Urothelium cell line (cell line): ENCODE data around the gene GINS3.

Experiments
- DNase-seq: peaks from one replicate; pipeline ENCODE4 v3.0.0; 2011; ENCODE audit warnings: low spot score, mixed read lengths
- FAIRE-seq: peaks from 2 replicates; lab custom pipeline; 2011; peaks lifted over from hg19 to GRCh38; lab: Jason Lieb, UNC

The GINS3 gene

DNA sequence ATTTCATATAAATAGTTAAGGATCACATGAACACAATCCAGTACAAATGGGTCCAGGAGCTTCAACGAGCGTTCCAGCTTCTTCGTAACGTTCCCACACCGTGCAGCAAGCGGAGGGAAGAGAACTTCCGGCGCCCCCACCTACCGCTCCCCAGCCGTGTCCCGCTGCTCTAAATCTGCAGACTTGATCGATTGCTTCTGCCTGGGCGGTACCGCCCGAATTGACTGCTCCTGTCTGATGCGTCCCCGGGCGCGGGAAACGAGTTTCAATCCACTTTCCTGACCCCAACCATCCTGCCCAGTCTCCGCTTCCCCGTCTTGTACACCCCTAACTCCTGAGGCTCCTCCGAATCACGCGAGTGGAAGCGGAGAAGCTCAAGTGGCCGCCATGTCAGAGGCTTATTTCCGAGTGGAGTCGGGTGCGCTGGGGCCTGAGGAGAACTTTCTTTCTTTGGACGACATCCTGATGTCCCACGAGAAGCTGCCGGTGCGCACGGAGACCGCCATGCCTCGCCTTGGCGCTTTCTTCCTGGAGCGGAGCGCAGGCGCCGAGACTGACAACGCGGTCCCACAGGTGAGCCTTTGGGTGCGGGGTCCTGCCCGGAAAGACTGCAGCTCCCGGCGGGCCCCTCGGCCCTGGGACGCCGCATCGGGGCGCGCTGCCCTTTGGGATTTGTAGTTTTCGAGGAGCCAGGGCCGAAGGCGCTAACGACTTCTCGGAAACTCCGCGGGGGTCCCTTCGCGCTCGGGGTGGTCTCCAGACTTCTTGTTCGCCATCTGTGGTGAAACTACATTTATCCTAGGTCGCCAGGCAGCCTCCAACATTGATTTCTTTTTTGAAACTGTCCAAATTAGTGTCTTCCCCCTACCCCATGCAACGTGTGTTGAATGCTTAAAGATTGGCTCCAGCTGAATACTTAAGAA lies at the start of gene GINS3:
TSS of gene GINS3 (plus strand) at position 257 of the 923 bp plus-strand sequence. CDS start at position 388, 131 bp downstream.
- DNase-seq (peak; percentile 93), FAIRE-seq (no peak)

DNA sequence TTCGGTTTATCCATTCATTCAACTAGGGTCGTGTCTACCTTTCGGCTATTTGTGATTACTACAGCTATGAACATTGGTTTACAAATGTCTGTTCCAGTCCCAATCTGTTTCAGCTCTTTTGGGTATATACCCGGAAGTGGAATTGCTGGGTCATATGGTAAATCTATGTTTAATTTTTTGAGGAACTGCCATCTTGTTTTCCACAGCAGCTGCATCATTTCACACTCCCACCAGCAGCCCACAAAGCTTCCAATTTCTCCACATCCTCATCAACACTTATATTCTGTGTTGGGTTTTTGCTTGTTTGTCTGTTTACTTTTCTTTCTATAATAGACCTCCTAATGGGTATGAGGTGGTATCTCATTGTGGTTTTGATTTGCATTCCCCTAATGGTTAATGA lies 48.7 kb upstream of the GINS3 start:
- DNase-seq (no peak), FAIRE-seq (no peak)

DNA sequence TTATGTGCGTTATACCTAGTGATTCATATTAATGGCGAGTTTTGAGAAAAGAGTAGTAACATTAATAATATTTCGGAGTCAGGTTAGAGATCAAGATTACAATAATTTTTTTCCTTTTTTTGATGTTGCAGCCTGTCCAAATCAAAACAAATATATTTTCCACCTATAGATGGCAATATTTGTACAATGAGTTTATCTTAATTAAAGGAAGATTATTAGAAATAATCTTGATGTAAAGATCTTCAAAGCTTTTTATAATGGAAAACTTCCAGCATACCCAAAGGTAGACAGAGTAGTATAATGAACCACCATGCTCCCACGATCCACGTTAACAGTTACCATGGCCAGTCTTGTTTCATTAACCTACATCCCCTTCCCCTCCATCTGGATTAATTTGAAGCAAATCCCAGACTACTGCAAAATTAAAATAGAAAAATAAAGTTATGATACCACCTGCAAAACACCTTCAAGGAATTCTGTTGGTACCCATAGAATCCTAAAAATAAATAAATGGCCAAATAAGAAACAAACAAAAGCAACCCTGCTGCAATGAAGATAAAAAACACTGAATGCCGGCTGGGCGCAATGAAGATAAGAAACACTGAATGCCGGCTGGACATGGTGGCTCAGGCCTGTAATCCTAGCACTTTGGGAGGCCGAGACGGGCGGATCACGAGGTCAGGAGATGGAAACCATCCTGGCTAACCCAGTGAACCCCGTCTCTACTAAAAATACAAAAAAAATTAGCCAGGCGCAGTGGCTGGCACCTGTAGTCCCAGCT lies 46.5 kb upstream of the GINS3 start:
- FAIRE-seq (no peak), DNase-seq (no peak)

DNA sequence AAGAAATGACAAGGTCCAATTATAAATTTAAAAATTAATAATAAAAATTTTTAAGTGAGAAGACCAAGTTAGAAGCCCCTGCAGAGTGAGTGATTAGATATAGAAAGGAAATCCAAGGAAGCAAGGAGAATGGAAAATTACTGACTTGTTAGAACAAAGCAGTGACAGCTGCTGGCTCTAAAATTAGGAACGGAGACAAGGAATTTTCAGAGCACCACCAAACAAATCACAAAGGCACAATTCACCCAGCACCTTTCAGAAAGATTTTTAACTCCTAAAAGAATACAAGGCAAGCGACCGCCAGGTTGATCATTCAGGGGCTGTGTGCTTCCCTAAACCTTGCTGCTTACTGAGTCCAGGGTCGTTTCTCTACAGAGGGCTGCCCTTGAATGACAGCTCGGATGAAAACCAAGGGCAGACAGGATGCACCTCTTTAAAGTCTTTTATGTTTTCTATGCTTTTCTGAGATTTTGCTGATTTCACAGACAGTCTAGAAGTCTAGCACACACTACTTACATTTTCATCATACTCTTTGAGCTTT lies 45.4 kb upstream of the GINS3 start:
- no peak for DNase-seq

DNA sequence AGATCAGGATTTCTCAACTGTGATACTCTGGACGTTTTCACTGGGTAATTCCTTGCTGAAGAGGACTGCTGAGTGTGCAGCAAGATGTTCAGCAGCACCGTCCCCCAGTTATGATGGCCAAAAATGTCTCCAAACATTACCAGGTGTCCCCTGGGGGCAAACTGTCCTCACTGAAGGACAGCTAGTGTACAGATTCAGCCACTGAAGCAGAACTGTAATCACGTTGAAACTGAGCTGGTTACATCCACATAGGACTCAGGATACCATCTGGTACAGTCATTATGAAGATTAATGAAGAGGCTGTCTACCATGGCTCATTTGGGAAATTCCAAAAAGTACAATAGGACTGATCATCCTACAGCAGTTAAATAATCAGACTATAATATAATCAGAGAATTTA lies 43.3 kb upstream of the GINS3 start:
- DNase-seq: no peak
- no peak for FAIRE-seq

More for the DNA sequence above, 45.4 kb upstream of the GINS3 start:
- FAIRE-seq: no peak

DNA sequence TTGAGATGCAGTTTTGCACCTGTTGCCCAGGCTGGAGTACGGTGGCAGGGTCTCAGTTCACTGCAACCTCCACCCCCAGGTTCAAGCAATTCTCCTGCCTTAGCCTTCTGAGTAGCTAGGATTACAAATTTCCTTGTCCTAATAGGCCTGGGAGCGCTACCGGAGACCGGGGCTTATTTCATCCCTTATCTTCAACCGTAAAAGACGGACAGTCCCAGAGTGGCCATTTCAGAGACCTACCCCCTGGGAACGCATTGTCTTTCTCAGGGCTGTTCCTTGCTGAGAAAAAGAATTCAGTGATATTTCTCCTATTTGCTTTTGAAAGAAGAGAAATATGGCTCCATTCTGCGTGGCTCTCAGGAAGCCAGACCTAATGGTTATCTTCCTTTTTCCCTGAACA lies 39.6 kb upstream of the GINS3 start:
- FAIRE-seq (no peak), DNase-seq (no peak)

DNA sequence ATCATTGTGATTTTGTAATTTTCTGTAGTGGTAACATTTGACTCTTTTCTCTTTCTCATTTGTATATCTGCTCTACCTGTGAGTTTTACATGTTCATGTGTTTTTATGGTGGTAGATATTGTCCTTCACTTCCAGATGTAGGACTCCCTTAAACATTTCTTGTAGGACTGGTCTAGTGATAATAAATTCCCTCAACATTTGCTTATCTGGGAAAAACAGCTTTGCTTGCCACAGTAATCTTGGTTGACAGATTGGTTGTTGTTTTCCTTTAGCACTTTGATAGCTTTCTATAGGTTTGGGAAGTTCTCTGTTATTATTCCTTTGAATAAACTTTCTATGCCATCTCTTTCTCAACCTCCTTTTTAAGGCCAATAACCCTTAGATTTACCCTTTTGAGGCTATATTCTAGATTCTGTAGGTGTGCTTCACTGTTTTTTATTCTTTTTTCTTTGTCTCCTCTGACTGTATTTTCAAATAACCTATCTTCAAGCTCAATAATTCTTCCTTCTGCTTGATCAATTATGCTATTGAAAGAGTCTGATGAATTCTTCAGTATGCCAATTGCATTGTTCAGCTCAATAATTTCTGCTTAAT lies 32.1 kb upstream of the GINS3 start:
- no peak for FAIRE-seq
- DNase-seq: no peak

DNA sequence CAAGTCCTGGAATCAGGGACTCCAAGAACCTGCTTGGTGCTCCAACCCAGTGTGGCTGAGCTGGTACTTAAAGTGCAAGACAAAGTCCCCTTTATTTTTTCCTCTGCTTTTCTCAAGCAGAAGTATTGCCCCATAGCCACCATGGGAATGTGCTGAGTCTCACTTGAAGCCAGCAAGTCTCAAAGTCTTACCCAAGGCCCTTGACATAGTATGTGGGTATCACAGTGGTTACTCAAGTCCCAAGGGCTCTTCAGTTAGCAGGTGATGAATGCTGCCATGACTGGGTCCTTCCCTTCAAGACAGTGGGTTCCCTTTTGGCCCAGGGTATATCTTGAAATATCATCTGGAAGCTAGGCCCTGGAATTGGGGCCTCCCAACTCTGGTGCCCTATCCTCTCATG lies 30.5 kb upstream of the GINS3 start:
- FAIRE-seq: no peak

DNA sequence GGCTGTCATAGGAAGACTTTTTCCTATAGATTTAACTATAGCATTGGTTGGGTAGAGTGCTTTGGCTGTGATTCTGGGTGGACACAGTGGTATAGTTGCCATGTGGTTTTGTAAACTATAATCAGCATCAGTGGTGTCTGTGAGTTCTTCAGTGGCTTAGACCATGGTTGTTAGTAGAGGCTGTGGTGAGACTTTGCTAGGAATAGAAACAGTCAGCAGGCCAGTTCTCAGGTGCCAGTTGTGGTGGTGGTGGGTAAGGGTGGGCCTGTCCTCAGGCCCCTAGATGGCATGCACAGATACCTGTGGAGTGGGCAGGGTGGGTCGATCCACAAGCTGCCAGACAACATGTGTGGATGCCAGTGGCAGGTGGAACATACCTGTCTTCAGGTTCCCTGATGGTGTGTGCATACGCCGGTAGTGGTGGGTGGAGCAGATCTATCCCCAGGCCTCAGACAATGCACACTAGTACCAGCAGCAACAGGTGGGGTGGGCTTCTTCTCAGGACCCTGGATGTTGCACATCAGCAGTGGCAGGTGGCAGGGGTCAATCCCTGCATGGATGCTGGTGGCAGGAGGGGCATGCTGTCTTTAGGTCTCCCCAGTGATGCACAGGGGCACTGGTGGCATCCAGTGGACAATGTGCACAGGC lies 28.4 kb upstream of the GINS3 start:
- no peak for FAIRE-seq

More for the DNA sequence above, 30.5 kb upstream of the GINS3 start:
- no peak for DNase-seq

DNA sequence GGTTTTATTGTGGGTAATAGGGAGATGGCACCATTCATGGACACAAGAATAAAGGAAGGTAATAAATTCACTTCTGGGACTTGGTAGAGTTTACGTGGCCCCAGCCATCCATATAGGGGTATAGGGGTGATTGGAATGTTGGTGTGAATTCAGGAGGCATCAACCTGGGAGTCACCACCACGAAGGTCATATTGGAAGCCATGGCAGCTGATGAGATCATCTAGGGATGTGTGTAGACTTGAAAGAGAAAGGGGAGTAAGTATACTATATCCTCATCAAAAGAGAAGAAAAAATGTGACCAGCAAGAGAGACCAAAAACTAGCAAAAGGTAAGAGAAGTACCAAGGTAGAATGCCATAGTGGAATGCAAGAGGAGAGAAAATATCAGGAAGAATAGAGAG lies 26.6 kb upstream of the GINS3 start:
- FAIRE-seq (no peak), DNase-seq (no peak)

More for the DNA sequence above, 28.4 kb upstream of the GINS3 start:
- no peak for DNase-seq

DNA sequence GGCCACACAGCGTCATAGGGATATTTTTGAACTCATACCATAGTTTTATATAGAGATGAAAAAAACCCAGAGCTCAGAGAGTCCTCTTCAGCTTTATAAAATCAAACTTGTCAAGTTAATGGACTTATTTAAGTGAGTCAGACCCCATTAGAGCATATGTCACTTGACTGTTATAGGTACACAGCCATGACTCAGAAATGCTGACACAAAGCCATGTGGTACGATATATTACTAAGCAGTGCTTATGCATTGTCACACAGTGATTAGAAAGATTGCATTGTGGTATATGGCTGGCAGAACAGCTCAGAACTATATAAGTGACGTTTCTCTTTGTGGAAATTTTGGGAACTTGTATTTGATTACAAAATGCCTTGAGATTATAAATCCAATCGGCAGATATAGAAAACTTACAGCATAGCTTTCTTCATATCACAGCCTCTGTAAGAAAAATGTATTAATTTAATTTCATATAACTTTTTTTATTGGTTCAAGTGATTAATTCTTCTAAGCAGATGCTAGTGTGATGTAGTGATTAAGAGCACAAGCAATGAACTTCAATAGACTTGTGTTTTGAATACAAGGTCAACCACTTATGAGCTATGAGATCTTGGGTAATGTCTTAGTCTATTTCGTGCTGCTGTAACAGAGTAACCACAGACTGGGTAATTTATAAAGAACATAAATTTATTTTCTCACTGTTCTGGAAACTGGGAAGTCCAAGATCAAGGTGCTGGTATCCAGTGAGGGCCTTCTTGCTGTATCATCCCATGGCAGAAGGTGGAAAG lies 25.8 kb upstream of the GINS3 start:
- no peak for DNase-seq
- FAIRE-seq: no peak

DNA sequence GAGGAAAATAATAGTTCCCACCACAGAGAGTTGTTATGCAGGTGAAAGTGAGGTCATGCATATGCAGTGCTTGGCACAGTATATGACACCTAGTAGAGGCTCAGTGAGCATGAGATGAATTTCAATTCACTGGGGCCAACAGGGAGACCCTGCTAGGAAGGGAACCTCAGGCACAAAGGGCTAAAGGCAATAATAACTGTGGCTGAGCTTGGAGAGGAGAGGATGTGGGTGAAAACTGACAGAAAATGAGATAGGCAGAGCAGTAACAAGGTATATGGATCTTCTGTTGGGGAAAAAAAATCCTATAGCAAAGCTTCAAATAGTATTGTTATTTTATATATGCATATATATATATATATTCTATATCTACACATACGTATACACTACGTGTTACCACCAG lies 25.0 kb upstream of the GINS3 start:
- FAIRE-seq: no peak
- no peak for DNase-seq

DNA sequence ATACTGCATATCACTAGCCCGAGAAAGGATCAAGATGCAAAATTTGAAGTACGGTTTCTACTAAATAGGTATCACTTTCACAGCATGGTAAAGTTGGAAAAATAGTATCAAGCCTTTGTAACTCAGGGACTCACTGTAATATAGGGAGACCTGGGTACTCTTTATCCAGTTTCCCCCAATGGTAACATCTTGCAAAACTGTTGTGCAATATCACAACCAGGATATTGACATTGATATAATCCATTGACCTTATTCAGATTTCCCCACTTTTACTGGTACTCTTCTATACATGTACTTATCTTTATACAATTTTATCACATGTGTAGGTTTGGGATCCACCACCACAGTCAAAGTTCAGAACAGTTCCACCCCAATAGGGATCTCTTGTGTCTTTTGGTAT lies 20.4 kb upstream of the GINS3 start:
- DNase-seq: no peak

DNA sequence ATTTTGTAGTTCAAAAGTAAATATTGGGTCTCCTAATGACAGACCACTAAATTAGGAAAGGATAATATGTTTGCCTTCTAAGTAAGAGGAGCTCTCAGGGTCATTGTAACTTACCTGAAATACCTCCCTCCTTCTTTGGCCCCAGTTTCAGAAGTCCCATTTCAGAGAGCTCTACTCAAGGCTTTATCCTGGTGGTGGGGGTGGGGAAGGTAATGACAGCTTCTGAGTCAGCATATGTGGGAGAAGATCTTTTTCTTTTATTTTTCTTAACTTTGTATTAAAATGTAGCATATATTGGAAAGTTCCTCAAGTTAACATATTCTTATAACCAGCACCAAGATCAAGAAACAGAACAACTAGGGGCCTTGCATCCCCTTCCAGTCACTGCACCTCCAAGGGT lies 16.9 kb upstream of the GINS3 start:
- DNase-seq: no peak
- no peak for FAIRE-seq

More for the DNA sequence above, 20.4 kb upstream of the GINS3 start:
- no peak for FAIRE-seq

DNA sequence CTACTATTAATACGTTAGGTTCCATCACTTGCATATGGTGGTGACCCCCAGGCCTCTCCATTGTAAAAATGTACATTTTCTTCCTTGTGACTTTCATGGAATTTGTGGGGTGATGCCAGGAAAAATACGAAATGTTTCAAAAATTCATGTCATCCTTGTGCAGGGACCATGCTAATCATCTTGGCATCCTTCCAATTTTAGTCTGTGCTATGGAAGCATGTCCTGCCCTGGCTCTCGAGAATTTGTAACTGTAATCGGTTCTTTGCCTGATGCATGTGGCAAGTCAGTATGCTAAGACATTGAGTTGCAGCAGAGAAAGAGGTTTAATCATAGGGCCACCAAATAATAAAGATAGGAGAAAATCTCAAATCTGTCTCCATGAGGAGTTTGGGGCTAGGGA lies 14.3 kb upstream of the GINS3 start:
- no peak for DNase-seq
- no peak for FAIRE-seq

DNA sequence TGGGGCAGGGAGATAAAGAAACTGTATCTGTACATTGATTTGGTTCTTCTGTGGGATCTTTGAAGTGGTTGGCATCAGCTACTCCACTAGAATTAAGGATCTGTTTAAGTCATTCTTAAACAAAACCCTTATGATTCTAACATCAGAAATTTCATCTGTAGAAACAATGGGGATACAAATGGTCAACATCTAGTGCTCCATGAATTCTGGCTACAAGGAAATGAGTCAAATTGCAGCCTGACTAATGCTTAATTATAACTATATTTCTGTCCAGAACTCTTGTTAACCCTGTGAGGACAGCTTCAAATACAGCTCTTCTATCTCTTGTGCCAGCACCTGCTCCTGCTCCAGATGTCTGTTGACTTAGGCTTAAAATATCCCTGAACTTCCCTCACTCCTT lies 13.9 kb upstream of the GINS3 start:
- DNase-seq (no peak), FAIRE-seq (no peak)

DNA sequence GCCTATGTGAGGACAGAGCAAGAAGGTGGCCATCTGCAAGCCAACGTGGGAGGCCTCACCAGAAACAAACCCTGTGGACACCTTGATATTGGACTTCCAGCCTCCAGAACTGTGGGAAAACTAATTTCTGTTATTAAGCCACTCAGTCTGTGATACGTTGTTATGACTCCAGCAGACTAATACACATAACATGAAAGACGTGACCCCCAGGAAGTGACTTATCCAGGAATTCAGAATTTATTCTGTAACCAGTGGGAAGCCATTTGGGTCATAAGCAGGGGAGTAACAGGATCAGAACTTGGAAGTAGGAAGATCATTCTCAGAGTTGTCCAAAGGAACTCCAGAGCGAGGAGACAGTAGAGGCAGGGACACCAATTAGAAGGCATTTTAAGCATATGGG lies 12.5 kb upstream of the GINS3 start:
- FAIRE-seq (no peak), DNase-seq (no peak)

DNA sequence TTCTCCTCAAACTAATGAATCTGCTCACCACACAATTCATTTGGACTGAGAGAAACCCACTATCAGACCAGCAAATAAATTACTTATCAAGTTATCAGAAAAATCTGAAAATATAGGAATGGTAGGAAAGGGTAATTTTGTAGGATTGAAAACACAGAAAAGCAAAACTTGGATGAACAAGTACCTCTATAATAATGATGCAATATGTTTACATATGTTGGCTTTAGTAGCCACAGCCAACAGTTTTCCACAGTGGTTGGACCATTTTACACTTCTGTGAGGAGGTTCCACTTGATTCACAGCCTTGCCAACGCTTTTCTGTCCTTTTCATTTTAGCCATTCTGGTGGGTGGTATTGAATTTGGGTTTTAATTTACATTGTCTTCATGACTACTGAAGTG lies 10.6 kb upstream of the GINS3 start:
- FAIRE-seq (no peak), DNase-seq (no peak)

DNA sequence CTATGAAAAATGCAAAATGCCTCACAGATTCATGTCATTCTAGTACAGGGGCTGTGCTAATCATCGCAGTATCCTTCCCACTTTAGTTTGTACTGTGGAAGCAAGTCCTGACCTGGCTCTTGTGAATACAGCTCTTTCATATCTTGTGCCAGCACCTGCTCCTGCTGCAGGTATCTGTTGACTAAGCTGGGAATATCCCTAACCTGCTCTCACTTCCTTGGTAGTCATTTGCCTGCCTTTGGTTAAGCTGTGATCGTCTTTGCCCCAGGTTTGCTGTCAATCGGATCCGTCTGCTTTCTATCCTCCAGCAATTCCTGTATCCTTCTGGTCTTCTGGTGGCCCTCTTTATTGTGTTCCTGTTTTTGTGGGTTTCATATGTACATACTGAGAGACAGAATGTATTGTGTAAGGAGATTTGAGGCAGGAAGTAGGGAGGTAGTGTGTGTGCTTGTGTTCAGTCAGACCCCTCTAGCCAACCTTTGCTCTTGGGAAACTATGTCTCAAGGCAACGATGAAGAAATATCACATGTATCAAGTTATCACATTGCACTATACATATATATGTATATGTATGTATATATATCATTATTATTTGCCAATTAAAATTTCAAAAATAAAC lies 7.7 kb upstream of the GINS3 start:
- no peak for FAIRE-seq
- DNase-seq: no peak
